ENCODE results near the gene DEDD2. TPM values are rescaled to one million over a fixed set of nuclear protein-coding genes. Genes with fewer than 3 reads are reported as not detected.

The DEDD2 gene
- total RNA-seq, 1 donor from 2014 or later = 35.6 TPM

GRCh38 chr19:42225718-42226292 is 8.3 kb upstream of the DEDD2 start:
- intact Hi-C loops (cut with DNase I) = no loop called here
- ATAC-seq = no peak
- Histone ChIP-seq H3K27ac (no peak overlapping the region), H3K27me3 (ENCODE audit: low read depth) (no peaks in the 10 kb centered on the region), H3K4me1 (peaks cover 14% of the 10 kb centered on the region), H3K4me3 (no peak overlapping the region), H3K9me3 (no peaks in the 10 kb centered on the region), H3K36me3 (peaks cover 65% of the 10 kb centered on the region)
- no peak for DNase-seq
- TF ChIP-seq CTCF (IDR thresholded peaks at IDR 0.05) = no peak

GRCh38 chr19:42224940-42225717 is 7.7 kb upstream of the DEDD2 start:
- H3K27me3 ChIP-seq (ENCODE audit: low read depth) = no peaks in the 10 kb centered on the region
- peaks cover 17% of the 10 kb centered on the region for H3K4me1 ChIP-seq
- DNase-seq (no peak), ATAC-seq (no peak)
- intact Hi-C loops (cut with DNase I) = no loop called here
- H3K4me3 ChIP-seq = no peak overlapping the region
- peaks cover 58% of the 10 kb centered on the region for H3K36me3 ChIP-seq
- no peak for TF ChIP-seq CTCF (IDR thresholded peaks at IDR 0.05)
- H3K27ac ChIP-seq = no peak overlapping the region
- H3K9me3 ChIP-seq = no peaks in the 10 kb centered on the region

- peaks cover 46% of the 10 kb centered on the region for H3K4me1 ChIP-seq
- peak overlapping the region; percentile 73 for H3K27ac ChIP-seq
Measured at GRCh38 chr19:42220751-42221097, 3.2 kb upstream of the DEDD2 start.

GRCh38 chr19:42219812-42220750 is 2.6 kb upstream of the DEDD2 start, which contains the start of gene ZNF526:
Gene ZNF526 (plus strand): TSS chr19:42220312. CDS start chr19:42224404, 4,092 bp downstream.
- no peaks in the 10 kb centered on the region for H3K27me3 ChIP-seq (ENCODE audit: low read depth)
- intact Hi-C loops (cut with DNase I) = no loop called here
- peaks cover 52% of the 10 kb centered on the region for H3K4me1 ChIP-seq
- ATAC-seq (peak; percentile 94), DNase-seq (peak; percentile 98)
- peaks cover 14% of the 10 kb centered on the region for H3K36me3 ChIP-seq
- peak within 1 kb of the TSS; percentile 76 for H3K4me3 ChIP-seq
- H3K9me3 ChIP-seq = no peaks in the 10 kb centered on the region
- no peak for TF ChIP-seq CTCF (IDR thresholded peaks at IDR 0.05)
- H3K27ac ChIP-seq = peak within 1 kb of the TSS; percentile 73

More at GRCh38 chr19:42220751-42221097, 3.2 kb upstream of the DEDD2 start:
- ATAC-seq (no peak), DNase-seq (no peak)
- TF ChIP-seq CTCF (IDR thresholded peaks at IDR 0.05) = no peak
- Histone ChIP-seq H3K9me3 (no peaks in the 10 kb centered on the region), H3K36me3 (peaks cover 17% of the 10 kb centered on the region), H3K4me3 (peak overlapping the region; percentile 76), H3K27me3 (ENCODE audit: low read depth) (no peaks in the 10 kb centered on the region)
- intact Hi-C loops (cut with DNase I) = no loop called here

Measured in lower lobe of right lung (tissue), 2 donors.